Ishikawa (cell line): ENCODE measurements around the gene TTLL7.

Experiments
- CEBPB ChIP-seq: IDR thresholded peaks from 2 replicates; pipeline ENCODE4 v1.6.1; 2012
- CREB1 ChIP-seq: IDR thresholded peaks from 2 replicates; pipeline ENCODE4 v1.6.1; 2012; ENCODE audit warnings: low read depth
- EGR1 ChIP-seq: IDR thresholded peaks from 2 replicates; pipeline ENCODE4 v1.6.1; 2012
- NFIC ChIP-seq: IDR thresholded peaks from 2 replicates; pipeline ENCODE4 v1.6.1; 2012
- RAD21 ChIP-seq: IDR thresholded peaks from 2 replicates; pipeline ENCODE4 v1.6.1; 2012; ENCODE audit warnings: low read depth
- TAF1 ChIP-seq: IDR thresholded peaks from 2 replicates; pipeline ENCODE4 v1.6.1; 2012; ENCODE audit warnings: low read depth, mild to moderate bottlenecking
- TCF12 ChIP-seq: IDR thresholded peaks from 2 replicates; pipeline ENCODE4 v1.6.1; 2012; ENCODE audit warnings: low read depth
- TEAD4 ChIP-seq: IDR thresholded peaks from 2 replicates; pipeline ENCODE4 v1.6.1; 2012
- YY1 ChIP-seq: IDR thresholded peaks from 2 replicates; pipeline ENCODE4 v1.6.1; 2012; ENCODE audit warnings: low read depth
- ZBTB7A ChIP-seq: IDR thresholded peaks from 2 replicates; pipeline ENCODE4 v1.6.1; 2012; ENCODE audit warnings: low read depth
- TF ChIP-seq, protein P1 (sequence below): IDR thresholded peaks from 2 replicates; pipeline ENCODE4 v1.6.1; 2012
- TF ChIP-seq, protein P2 (sequence below): IDR thresholded peaks from 2 replicates; pipeline ENCODE4 v1.6.1; 2012; ENCODE audit warnings: low read depth, mild to moderate bottlenecking
- TF ChIP-seq, protein P3 (sequence below): IDR thresholded peaks from 2 replicates; pipeline ENCODE4 v1.6.1; 2012

DNA sequence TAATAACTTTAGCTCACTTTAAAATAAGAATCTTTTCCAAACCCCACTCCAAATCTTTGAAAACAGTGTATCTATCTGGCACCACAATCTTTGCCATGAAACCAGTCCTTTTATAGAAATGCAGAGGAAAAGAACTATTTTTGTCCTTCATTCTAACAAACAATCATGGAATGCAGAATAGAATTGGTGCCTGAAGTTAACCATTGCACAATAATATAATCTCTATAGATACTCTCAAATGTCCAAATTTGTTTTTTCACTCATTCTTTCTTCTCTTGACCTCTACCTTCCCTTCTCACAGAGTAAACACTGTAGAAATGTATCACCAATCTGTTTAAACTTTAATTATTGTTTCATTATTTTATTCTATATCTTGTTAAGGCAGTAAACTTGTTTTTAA lies 34.8 kb downstream of the TTLL7 start:
- TF ChIP-seq, protein P1, sequence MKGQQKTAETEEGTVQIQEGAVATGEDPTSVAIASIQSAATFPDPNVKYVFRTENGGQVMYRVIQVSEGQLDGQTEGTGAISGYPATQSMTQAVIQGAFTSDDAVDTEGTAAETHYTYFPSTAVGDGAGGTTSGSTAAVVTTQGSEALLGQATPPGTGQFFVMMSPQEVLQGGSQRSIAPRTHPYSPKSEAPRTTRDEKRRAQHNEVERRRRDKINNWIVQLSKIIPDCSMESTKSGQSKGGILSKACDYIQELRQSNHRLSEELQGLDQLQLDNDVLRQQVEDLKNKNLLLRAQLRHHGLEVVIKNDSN: no peak
- TF ChIP-seq TAF1: no peak
- no peak for TF ChIP-seq YY1
- TF ChIP-seq ZBTB7A: no peak
- TF ChIP-seq, protein P2, sequence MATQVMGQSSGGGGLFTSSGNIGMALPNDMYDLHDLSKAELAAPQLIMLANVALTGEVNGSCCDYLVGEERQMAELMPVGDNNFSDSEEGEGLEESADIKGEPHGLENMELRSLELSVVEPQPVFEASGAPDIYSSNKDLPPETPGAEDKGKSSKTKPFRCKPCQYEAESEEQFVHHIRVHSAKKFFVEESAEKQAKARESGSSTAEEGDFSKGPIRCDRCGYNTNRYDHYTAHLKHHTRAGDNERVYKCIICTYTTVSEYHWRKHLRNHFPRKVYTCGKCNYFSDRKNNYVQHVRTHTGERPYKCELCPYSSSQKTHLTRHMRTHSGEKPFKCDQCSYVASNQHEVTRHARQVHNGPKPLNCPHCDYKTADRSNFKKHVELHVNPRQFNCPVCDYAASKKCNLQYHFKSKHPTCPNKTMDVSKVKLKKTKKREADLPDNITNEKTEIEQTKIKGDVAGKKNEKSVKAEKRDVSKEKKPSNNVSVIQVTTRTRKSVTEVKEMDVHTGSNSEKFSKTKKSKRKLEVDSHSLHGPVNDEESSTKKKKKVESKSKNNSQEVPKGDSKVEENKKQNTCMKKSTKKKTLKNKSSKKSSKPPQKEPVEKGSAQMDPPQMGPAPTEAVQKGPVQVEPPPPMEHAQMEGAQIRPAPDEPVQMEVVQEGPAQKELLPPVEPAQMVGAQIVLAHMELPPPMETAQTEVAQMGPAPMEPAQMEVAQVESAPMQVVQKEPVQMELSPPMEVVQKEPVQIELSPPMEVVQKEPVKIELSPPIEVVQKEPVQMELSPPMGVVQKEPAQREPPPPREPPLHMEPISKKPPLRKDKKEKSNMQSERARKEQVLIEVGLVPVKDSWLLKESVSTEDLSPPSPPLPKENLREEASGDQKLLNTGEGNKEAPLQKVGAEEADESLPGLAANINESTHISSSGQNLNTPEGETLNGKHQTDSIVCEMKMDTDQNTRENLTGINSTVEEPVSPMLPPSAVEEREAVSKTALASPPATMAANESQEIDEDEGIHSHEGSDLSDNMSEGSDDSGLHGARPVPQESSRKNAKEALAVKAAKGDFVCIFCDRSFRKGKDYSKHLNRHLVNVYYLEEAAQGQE: no peak
- no peak for TF ChIP-seq RAD21
- no peak for TF ChIP-seq EGR1
- TF ChIP-seq CREB1: no peak
- TF ChIP-seq NFIC: no peak
- no peak for TF ChIP-seq CEBPB
- TF ChIP-seq, protein P3, sequence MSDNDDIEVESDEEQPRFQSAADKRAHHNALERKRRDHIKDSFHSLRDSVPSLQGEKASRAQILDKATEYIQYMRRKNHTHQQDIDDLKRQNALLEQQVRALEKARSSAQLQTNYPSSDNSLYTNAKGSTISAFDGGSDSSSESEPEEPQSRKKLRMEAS: no peak
- no peak for TF ChIP-seq TEAD4
- no peak for TF ChIP-seq TCF12
